K562 (cell line): ENCODE measurements around the gene VPS13C. TPM values are rescaled to one million over a fixed set of nuclear protein-coding genes. Genes with fewer than 3 reads are reported as not detected.

Experiments
- ATAC-seq: fragments of 200-7000 bp; cut with Tn5 transposase; 3 replicates; pipeline ENCODE4 v1.9.1; 2020; ENCODE audit warnings: moderate library complexity
- BruUV-seq: library from RNA; stranded (reverse); fragments of 400-500 nt; replicated peaks from 2 replicates; lab custom pipeline; 2021; lab: Mats Ljungman, UMichigan
- CTCF ChIA-PET: fragments of 300-600 bp; formaldehyde crosslinking; extraction: SDS; loops from one replicate; lab custom pipeline; 2021; ENCODE audit warnings: low intra/inter-chr PET ratio; lab: Yijun Ruan, JAX
- POLR2A ChIA-PET: fragments of 300-600, 350-650 bp; sonication (Branson Sonifier 250); formaldehyde crosslinking; extraction: SDS; loops from one replicate; lab custom pipeline; 2021; ENCODE audit warnings: antibody characterized with exemption, inconsistent platforms; lab: Yijun Ruan, JAX
- DNase-seq, 4 experiments: peaks; one replicate each; pipeline versions ENCODE4 v3.0.0 to v3.0.0-alpha.2; 2011 to 2018; ENCODE audit warnings: low spot score in 3 of 4, mixed read lengths in 3 of 4; ENCODE audit errors: extremely low read depth in 1 of 4
- FAIRE-seq: peaks from 2 replicates; lab custom pipeline; 2011; peaks lifted over from hg19 to GRCh38; lab: Jason Lieb, UNC
- H2AFZ ChIP-seq: 2 replicates; pipeline ENCODE4 v1.6.0; 2011; ENCODE audit warnings: low read depth, low read length, control low read depth, inconsistent platforms
- H3K27ac ChIP-seq: fragments of 200-600 bp; 3 replicates; pipeline ENCODE4 v1.8.0; 2011; ENCODE audit warnings: low read depth, mild to moderate bottlenecking, control low read depth, inconsistent platforms, low read length, moderate library complexity, mixed read lengths; ENCODE audit errors: extremely low read depth
- H3K27me3 ChIP-seq, 2 experiments: fragments of 300-600 bp in 1 of 2; 2 replicates in 1 of 2; 3 replicates in 1 of 2; pipeline versions ENCODE4 v1.6.0 to v1.8.0; 2011; ENCODE audit warnings: inconsistent platforms in 2 of 2, low read length in 2 of 2, mild to moderate bottlenecking in 1 of 2, mixed read lengths in 1 of 2, moderate library complexity in 1 of 2; ENCODE audit not compliant: control insufficient read depth in 2 of 2, insufficient read depth in 2 of 2
- H3K36me3 ChIP-seq: fragments of 300-600 bp; 3 replicates; pipeline ENCODE4 v1.8.0; 2011; ENCODE audit warnings: mild to moderate bottlenecking, low read length, inconsistent platforms; ENCODE audit not compliant: control insufficient read depth, insufficient read depth
- H3K4me1 ChIP-seq, 2 experiments: fragments of 200-600 bp in 1 of 2; replicated peaks in 1 of 2; 2 replicates in 1 of 2; 3 replicates in 1 of 2; pipeline versions ENCODE4 v1.5.1 to v1.8.0; 2011; ENCODE audit warnings: inconsistent platforms in 2 of 2, low read length in 2 of 2, mild to moderate bottlenecking in 1 of 2, mixed read lengths in 1 of 2, moderate library complexity in 1 of 2; ENCODE audit not compliant: control insufficient read depth in 2 of 2, insufficient read depth in 2 of 2
- H3K4me2 ChIP-seq: 2 replicates; pipeline ENCODE4 v1.6.1; 2011; ENCODE audit warnings: low read length, control low read depth, inconsistent platforms, mixed read lengths; ENCODE audit not compliant: insufficient read depth
- H3K4me3 ChIP-seq: fragments of 200-600 bp; sonication (generic), shearing (Covaris generic); 2 replicates; pipeline ENCODE4 v1.5.1; 2016; ENCODE audit warnings: control low read depth, inconsistent platforms
- H3K79me2 ChIP-seq: fragments of 200-600 bp; 3 replicates; pipeline ENCODE4 v1.8.0; 2011; ENCODE audit warnings: low read length, inconsistent platforms; ENCODE audit not compliant: control insufficient read depth, insufficient read depth
- H3K9ac ChIP-seq, 2 experiments: 2 replicates each; pipeline versions ENCODE4 v1.6.0 to v1.6.1; 2011; ENCODE audit warnings: low read depth in 2 of 2, low read length in 2 of 2, control low read depth in 1 of 2, inconsistent platforms in 1 of 2, mild to moderate bottlenecking in 1 of 2, mixed read lengths in 1 of 2; ENCODE audit not compliant: insufficient read depth in 1 of 2
- H3K9me1 ChIP-seq: one replicate; pipeline ENCODE4 v1.6.0; 2011; ENCODE audit warnings: inconsistent platforms, mild to moderate bottlenecking, low read length, moderate library complexity; ENCODE audit not compliant: control insufficient read depth, insufficient read depth
- H3K9me3 ChIP-seq: replicated peaks from 2 replicates; pipeline ENCODE4 v1.5.1; 2011; ENCODE audit warnings: low read depth, low read length, inconsistent platforms; ENCODE audit not compliant: control insufficient read depth, insufficient read depth
- H4K20me1 ChIP-seq: replicated peaks from 2 replicates; pipeline ENCODE4 v1.6.1; 2011; ENCODE audit warnings: low read length, inconsistent platforms, mixed read lengths; ENCODE audit not compliant: control insufficient read depth, insufficient read depth
- CAMTA2 ChIP-seq: fragments of 250-450 bp; sonication (Bioruptor Pico); conservative IDR thresholded peaks from 2 replicates; pipeline ENCODE4 v1.5.1; 2022
- CREB3L1 ChIP-seq: fragments of 450-650 bp; IDR thresholded peaks from 2 replicates; pipeline ENCODE4 v1.6.1; 2014; ENCODE audit warnings: low read depth, mild to moderate bottlenecking, moderate library complexity, borderline replicate concordance
- NCOA6 ChIP-seq: fragments of 450-650 bp; IDR thresholded peaks from 2 replicates; pipeline ENCODE4 v1.6.1; 2017; ENCODE audit warnings: mild to moderate bottlenecking
- NFE2 ChIP-seq: IDR thresholded peaks from 2 replicates; pipeline ENCODE4 v1.6.1; 2014; ENCODE audit warnings: antibody characterized with exemption, low read depth
- OTX1 ChIP-seq: fragments of 450-650 bp; formaldehyde crosslinking; IDR thresholded peaks from 2 replicates; pipeline ENCODE4 v1.4.0; 2022; ENCODE audit warnings: mild to moderate bottlenecking
- RFX1 ChIP-seq: fragments of 450-650 bp; IDR thresholded peaks from 2 replicates; pipeline ENCODE4 v1.6.1; 2016; ENCODE audit warnings: mild to moderate bottlenecking, moderate library complexity
- SMAD4 ChIP-seq: fragments of 250-450 bp; sonication (Bioruptor Pico); conservative IDR thresholded peaks from 2 replicates; pipeline ENCODE4 v1.8.0; 2021; ENCODE audit warnings: inconsistent platforms, mild to moderate bottlenecking, moderate library complexity
- TFAP4 ChIP-seq: sonication (generic); formaldehyde crosslinking; IDR thresholded peaks from 2 replicates; pipeline ENCODE4 v1.8.0; 2022; ENCODE audit warnings: missing genetic modification reagents, mild to moderate bottlenecking, moderate library complexity, borderline replicate concordance
- TRIM28 ChIP-seq: fragments of 450-650 bp; IDR thresholded peaks from 2 replicates; pipeline ENCODE4 v1.6.1; 2017
- U2AF1 ChIP-seq: fragments of 200-400 bp; formaldehyde crosslinking; optimal IDR thresholded peaks from 2 replicates; pipeline ENCODE3; 2017; ENCODE audit warnings: mild to moderate bottlenecking, low read depth, low read length, moderate library complexity
- ZBTB17 ChIP-seq: fragments of 450-650 bp; formaldehyde crosslinking; IDR thresholded peaks from 2 replicates; pipeline ENCODE4 v1.4.0; 2020; ENCODE audit warnings: mild to moderate bottlenecking
- ZFP30 ChIP-seq: fragments of 250-450 bp; sonication (Bioruptor Pico); IDR thresholded peaks from 2 replicates; pipeline ENCODE4 v1.8.0; 2022; ENCODE audit warnings: moderate library complexity, mild to moderate bottlenecking, inconsistent platforms, borderline replicate concordance
- ZNF274 ChIP-seq: IDR thresholded peaks from 2 replicates; pipeline ENCODE4 v1.6.1; 2011; ENCODE audit warnings: low read depth, mild to moderate bottlenecking, low read length, moderate library complexity, borderline replicate concordance
- ZNF384 ChIP-seq: IDR thresholded peaks from 2 replicates; pipeline ENCODE4 v1.6.1; 2012; ENCODE audit warnings: low read depth, low read length, improper control_type of control experiment
- ZNF644 ChIP-seq: fragments of 200-800 bp; sonication (Bioruptor generic); IDR thresholded peaks from 2 replicates; pipeline ENCODE4 v1.6.1; 2016; ENCODE audit warnings: low read depth, missing genetic modification characterization, missing compliant biosample characterization
- WGBS: fragments of 100-300 bp; shearing (Covaris generic); methylation state at CpG from one replicate; pipeline ENCODE4 v1.1.6; 2016; ENCODE audit warnings: low coverage, mixed read lengths; ENCODE audit not compliant: insufficient coverage; ENCODE audit errors: missing lambda C conversion rate; 5-methylcytosine and 5-hydroxymethylcytosine counted together
- in situ Hi-C: fragments of 300-500 bp; cut with MboI; formaldehyde crosslinking; loops from 4 replicates; pipeline ENCODE4 v1.15.0; 2018; ENCODE audit warnings: inconsistent platforms, mixed read lengths
- intact Hi-C: fragments of 100-400 bp; cut with micrococcal nuclease; formaldehyde crosslinking; loops from 2 replicates; pipeline ENCODE4 v1.14.2; 2022
- polyA plus RNA-seq, 8 experiments: library from polyadenylated mRNA; depleted of rRNA in 4 of 8; stranded (reverse) in 5 of 8; unstranded in 3 of 8; fragments of >200 nt; fragmentation: Nextera tagmentation in 2 of 8; fragmentation: Illumina TruSeq in 1 of 8; extraction: Ambion mirVana in 2 of 8; extraction: Trizol in 1 of 8; gene quantifications; 2 replicates each; pipeline versions ENCODE4 v1.2.1 to v1.2.3, GENCODE V29; 2011 to 2014; ENCODE audit warnings: inconsistent platforms in 1 of 8, missing spikeins in 1 of 8
- total RNA-seq, 7 experiments: library from RNA; depleted of rRNA in 6 of 7; stranded (reverse); fragments of >200 nt in 6 of 7; fragmentation: Illumina TruSeq in 2 of 7; extraction: Trizol in 2 of 7; gene quantifications; 2 replicates each; pipeline versions ENCODE4 v1.2.1 to v1.2.3, GENCODE V29; 2011 to 2021; ENCODE audit warnings: low replicate concordance in 1 of 7
- TF ChIP-seq, protein P1 (sequence below): IDR thresholded peaks from 2 replicates; pipeline ENCODE4 v1.6.1; 2014; ENCODE audit warnings: antibody characterized with exemption

The VPS13C gene
- total and polyA plus RNA-seq, 9 of the 15 experiments (the other 6 are each of a cell fraction or from before 2014, with no cell fraction given) = 5.2 to 32.3 (median 15.7) TPM

DNA sequence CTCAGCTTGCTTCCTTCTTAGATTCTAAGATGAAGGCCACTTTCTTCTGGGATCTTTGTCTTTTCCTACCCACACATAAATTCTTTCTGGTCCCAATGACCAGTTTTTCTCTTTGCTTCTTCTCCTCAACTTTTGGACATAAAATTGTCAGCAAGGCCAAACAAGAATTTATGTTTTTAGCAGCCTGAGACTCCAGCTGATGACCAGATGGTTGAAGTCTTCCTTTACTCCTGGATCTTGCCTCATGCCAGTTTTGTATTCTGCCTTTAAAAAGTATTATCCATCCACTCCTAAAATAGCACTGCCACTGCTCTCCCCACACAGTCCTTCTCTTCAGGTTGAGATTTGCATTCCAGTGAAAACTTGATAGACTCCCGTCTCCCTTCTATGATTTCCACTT lies 236.0 kb downstream of the VPS13C start:
- no peaks in the 10 kb centered on the region for H4K20me1 ChIP-seq
- ATAC-seq = no peak
- intact Hi-C loops (no loop called here), in situ Hi-C loops (no loop called here)
- 0% methylated on average over 1 of the region's 1 CpG for WGBS
- no peaks in the 10 kb centered on the region for H3K79me2 ChIP-seq
- no peak for FAIRE-seq
- ChIA-PET CTCF (no interaction called here), POLR2A (no interaction called here)
- H3K4me3 ChIP-seq = no peak overlapping the region
- H3K4me1 ChIP-seq = no peaks in the 10 kb centered on the region
- H3K9me3 ChIP-seq = no peaks in the 10 kb centered on the region
- DNase-seq = no peak
- no peaks in the 10 kb centered on the region for H3K36me3 ChIP-seq
- no peak overlapping the region for H2AFZ ChIP-seq
- BruUV-seq = no TSS peak
- peaks cover 0 to 32% of the 10 kb centered on the region in 2 experiments; a peak in 3 of 5 replicates for H3K27me3 ChIP-seq
- H3K9me1 ChIP-seq = no peaks in the 10 kb centered on the region
- H3K4me2 ChIP-seq = no peak overlapping the region
- H3K9ac ChIP-seq = no peak overlapping the region
- no peak for TF ChIP-seq SMAD4 (CRISPR knock-in tag)
- no peak for TF ChIP-seq CREB3L1
- no peak for TF ChIP-seq OTX1 (CRISPR knock-in tag)
- TF ChIP-seq ZBTB17 (CRISPR knock-in tag) = no peak
- no peak for TF ChIP-seq ZNF384
- no peak for TF ChIP-seq RFX1
- no peak for TF ChIP-seq NCOA6
- TF ChIP-seq CAMTA2 (CRISPR knock-in tag) = no peak
- TF ChIP-seq ZNF274 = no peak
- no peak for TF ChIP-seq TRIM28
- no peak for TF ChIP-seq ZFP30 (CRISPR knock-in tag)
- TF ChIP-seq ZNF644 = no peak
- TF ChIP-seq, protein P1, sequence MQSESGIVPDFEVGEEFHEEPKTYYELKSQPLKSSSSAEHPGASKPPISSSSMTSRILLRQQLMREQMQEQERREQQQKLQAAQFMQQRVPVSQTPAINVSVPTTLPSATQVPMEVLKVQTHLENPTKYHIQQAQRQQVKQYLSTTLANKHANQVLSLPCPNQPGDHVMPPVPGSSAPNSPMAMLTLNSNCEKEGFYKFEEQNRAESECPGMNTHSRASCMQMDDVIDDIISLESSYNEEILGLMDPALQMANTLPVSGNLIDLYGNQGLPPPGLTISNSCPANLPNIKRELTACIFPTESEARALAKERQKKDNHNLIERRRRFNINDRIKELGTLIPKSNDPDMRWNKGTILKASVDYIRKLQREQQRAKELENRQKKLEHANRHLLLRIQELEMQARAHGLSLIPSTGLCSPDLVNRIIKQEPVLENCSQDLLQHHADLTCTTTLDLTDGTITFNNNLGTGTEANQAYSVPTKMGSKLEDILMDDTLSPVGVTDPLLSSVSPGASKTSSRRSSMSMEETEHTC = no peak
- no peak for TF ChIP-seq NFE2
- no peak for TF ChIP-seq U2AF1
- no peak for TF ChIP-seq TFAP4 (CRISPR knock-in tag)
- TF ChIP-seq, all 486 proteins: peak for 0
- H3K27ac ChIP-seq = no peak overlapping the region
